Right lobe of liver (tissue), 4 donors: ENCODE measurements around the gene ZRANB1.

Experiments
- CTCF ChIP-seq, 4 donors: fragments of 200-600 bp in 3 of 4; fragments of 450-650 bp in 1 of 4; IDR thresholded peaks; one replicate each; pipeline versions ENCODE4 v1.5.1 to v1.8.0; 2016 to 2022; ENCODE audit warnings: antibody characterized with exemption in 4 of 4, mild to moderate bottlenecking in 2 of 4
- POLR2A ChIP-seq: fragments of 450-650 bp; IDR thresholded peaks from one replicate; pipeline ENCODE4 v1.6.1; 2017; ENCODE audit warnings: antibody characterized with exemption, mild to moderate bottlenecking
- donor health status: DM: no; HTN: no; CAD: no.
- donor health status: DM: no; HTN: no; CAD: no.
- donor health status: DM: no; HTN: yes; CAD: no.

- TF ChIP-seq CTCF (IDR thresholded peaks at IDR 0.05) (no peak), POLR2A (no peak)
Measured at GRCh38 chr10:124904796-124905195, 37.1 kb upstream of the ZRANB1 start.
